ENCODE results near the gene TXLNB. TPM values are rescaled to one million over a fixed set of nuclear protein-coding genes. Genes with fewer than 3 reads are reported as not detected.

Gene TXLNB
- total RNA-seq, 1 experiment from 2014 or later: not detected

- in situ Hi-C loops (cut with HindIII; ENCODE audit: low pct_unique_long_range_greater_than_20kb, low sequenced_read_pairs): no loop called here
- Histone ChIP-seq H3K27me3 (ENCODE audit: control insufficient read depth, insufficient read depth, low read length) (0 out of 2 replicates have a peak, but pooled peaks cover 2% of the 10 kb centered on the region), H3K4me1 (ENCODE audit: control insufficient read depth, insufficient read depth, low read length) (no peaks in the 10 kb centered on the region), H3K4me3 (ENCODE audit: low read depth in 2 of 2, low read length in 2 of 2) (no peak overlapping the region), H3K36me3 (ENCODE audit: control insufficient read depth, insufficient read depth, low read length) (no peaks in the 10 kb centered on the region), H3K9me3 (ENCODE audit: control insufficient read depth, insufficient read depth, low read depth, low read length) (no peaks in the 10 kb centered on the region), H3K27ac (ENCODE audit: low read length) (no peak overlapping the region)
- TF ChIP-seq REST (IDR thresholded peaks at IDR 0.05; ENCODE audit: insufficient read depth in 1 of 2, low read depth in 2 of 2, low read length in 1 of 2): no peak
- TF ChIP-seq TCF7L2 (IDR thresholded peaks at IDR 0.05; ENCODE audit: low read depth, low read length): no peak
- no peak for TF ChIP-seq CTCF (IDR thresholded peaks at IDR 0.05)
- TF ChIP-seq POLR2AphosphoS5 (IDR thresholded peaks at IDR 0.05; ENCODE audit: low read depth, low read length): no peak
- TF ChIP-seq SIN3A (IDR thresholded peaks at IDR 0.05; ENCODE audit: borderline replicate concordance, insufficient read depth, low read depth, low read length): no peak
- intact Hi-C loops (cut with micrococcal nuclease; ENCODE audit: unreplicated experiment): no loop called here
- ChIA-PET POLR2A (no interaction called here), CTCF (no interaction called here)
- ATAC-seq (no peak), DNase-seq (ENCODE audit: low read depth, low spot score) (no peak)
- no TSS peak for BruUV-seq (replicated peaks)
These were observed 86.0 kb downstream of the TXLNB start for GRCh38 chr6:139205843-139206242.

- in situ Hi-C loops (cut with HindIII; ENCODE audit: low pct_unique_long_range_greater_than_20kb, low sequenced_read_pairs) (no loop called here), intact Hi-C loops (cut with micrococcal nuclease; ENCODE audit: unreplicated experiment) (no loop called here)
- DNase-seq (ENCODE audit: low read depth, low spot score): no peak
- ChIA-PET POLR2A (no interaction called here), CTCF (no interaction called here)
- H3K36me3 ChIP-seq (ENCODE audit: control insufficient read depth, insufficient read depth, low read length): no peaks in the 10 kb centered on the region
- BruUV-seq (replicated peaks): no TSS peak
- no peak for ATAC-seq
- H3K4me3 ChIP-seq (ENCODE audit: low read depth in 2 of 2, low read length in 2 of 2): no peak overlapping the region
- no peak for TF ChIP-seq SIN3A (IDR thresholded peaks at IDR 0.05; ENCODE audit: borderline replicate concordance, insufficient read depth, low read depth, low read length)
- no peak for TF ChIP-seq REST (IDR thresholded peaks at IDR 0.05; ENCODE audit: insufficient read depth in 1 of 2, low read depth in 2 of 2, low read length in 1 of 2)
- TF ChIP-seq POLR2AphosphoS5 (IDR thresholded peaks at IDR 0.05; ENCODE audit: low read depth, low read length): no peak
- TF ChIP-seq TCF7L2 (IDR thresholded peaks at IDR 0.05; ENCODE audit: low read depth, low read length): no peak
- no peak for TF ChIP-seq CTCF (IDR thresholded peaks at IDR 0.05)
- no peak overlapping the region for H3K27ac ChIP-seq (ENCODE audit: low read length)
- no peaks in the 10 kb centered on the region for H3K4me1 ChIP-seq (ENCODE audit: control insufficient read depth, insufficient read depth, low read length)
- H3K9me3 ChIP-seq (ENCODE audit: control insufficient read depth, insufficient read depth, low read depth, low read length): no peaks in the 10 kb centered on the region
- H3K27me3 ChIP-seq (ENCODE audit: control insufficient read depth, insufficient read depth, low read length): 0 out of 2 replicates have a peak, but pooled peaks cover 2% of the 10 kb centered on the region
These were observed 86.8 kb downstream of the TXLNB start for GRCh38 chr6:139204978-139205377.
